PC-3 (cell line): ENCODE data around the gene CYS1. TPM values are rescaled to one million over a fixed set of nuclear protein-coding genes. Genes with fewer than 3 reads are reported as not detected.
"Not testable (repeated sequence)": the region's sequence is repeated elsewhere in the genome, so short reads cannot be mapped to it uniquely, and the experiment has no call there.

ENCODE experiments used
- ATAC-seq: fragments of 200-7000 bp; cut with Tn5 transposase; 2 replicates; pipeline ENCODE4 v1.9.1; 2020; ENCODE audit warnings: mild to moderate bottlenecking, moderate library complexity
- BruUV-seq: library from RNA; stranded (reverse); fragments of 400-500 nt; replicated peaks from 2 replicates; lab custom pipeline; 2021; lab: Mats Ljungman, UMichigan
- CTCF ChIA-PET: fragments of 300-600 bp; sonication (Branson Sonifier 250); formaldehyde crosslinking; loops from one replicate; lab custom pipeline; 2022; ENCODE audit warnings: antibody characterized with exemption; lab: Charles Lee
- POLR2A ChIA-PET: fragments of 300-600 bp; sonication (Branson Sonifier 250); formaldehyde crosslinking; loops from one replicate; lab custom pipeline; 2022; ENCODE audit warnings: antibody characterized with exemption; ENCODE audit not compliant: unreplicated experiment; lab: Charles Lee
- DNase-seq: peaks from one replicate; pipeline ENCODE4 v3.0.0-alpha.2; 2015
- H2AFZ ChIP-seq: fragments of 300-600 bp; sonication (generic); 2 replicates; pipeline ENCODE4 v1.6.0; 2016; ENCODE audit warnings: antibody characterized with exemption, low read length
- H3F3A ChIP-seq: fragments of 300-600 bp; sonication (generic); one replicate; pipeline ENCODE4 v1.6.0; 2017; ENCODE audit warnings: antibody characterized with exemption, low read length, control low read depth, mild to moderate bottlenecking; ENCODE audit not compliant: unreplicated experiment
- H3K27ac ChIP-seq: fragments of 300-600 bp; sonication (generic); 2 replicates; pipeline ENCODE4 v1.5.1; 2016; ENCODE audit warnings: mild to moderate bottlenecking, low read length
- H3K27me3 ChIP-seq: fragments of 300-600 bp; sonication (generic); 2 replicates; pipeline ENCODE4 v1.6.1; 2016; ENCODE audit warnings: low read length, mixed read lengths
- H3K36me3 ChIP-seq: fragments of 300-600 bp; sonication (generic); 2 replicates; pipeline ENCODE4 v1.6.1; 2016; ENCODE audit warnings: low read depth, mixed run types, low read length, mixed read lengths
- H3K4me1 ChIP-seq: fragments of 300-600 bp; sonication (generic); 2 replicates; pipeline ENCODE4 v1.5.1; 2016; ENCODE audit warnings: low read length; ENCODE audit not compliant: insufficient read depth
- H3K4me2 ChIP-seq: fragments of 300-600 bp; sonication (generic); 2 replicates; pipeline ENCODE4 v1.6.0; 2016; ENCODE audit warnings: low read length
- H3K4me3 ChIP-seq: fragments of 300-600 bp; sonication (generic); 2 replicates; pipeline ENCODE4 v1.5.1; 2016; ENCODE audit warnings: mild to moderate bottlenecking, low read length, mixed read lengths
- H3K79me2 ChIP-seq: fragments of 300-600 bp; sonication (generic); 2 replicates; pipeline ENCODE4 v1.6.1; 2017; ENCODE audit warnings: low read length, mixed read lengths
- H3K9ac ChIP-seq: fragments of 300-600 bp; sonication (generic); 2 replicates; pipeline ENCODE4 v1.6.0; 2016; ENCODE audit warnings: mild to moderate bottlenecking, low read length
- H3K9me2 ChIP-seq: fragments of 300-600 bp; sonication (generic); replicated peaks from 2 replicates; pipeline ENCODE4 v1.6.1; 2016; ENCODE audit warnings: mixed run types, low read length, mixed read lengths
- H3K9me3 ChIP-seq: fragments of 300-600 bp; sonication (generic); 2 replicates; pipeline ENCODE4 v1.6.1; 2016; ENCODE audit warnings: low read length, mixed read lengths
- H4K20me1 ChIP-seq: fragments of 300-600 bp; sonication (generic); 2 replicates; pipeline ENCODE4 v1.6.1; 2016; ENCODE audit warnings: low read length, mixed read lengths
- EZH2 ChIP-seq: fragments of 300-600 bp; sonication (generic); IDR thresholded peaks from one replicate; pipeline ENCODE4 v1.6.1; 2017; ENCODE audit warnings: antibody characterized with exemption, mild to moderate bottlenecking, low read length; ENCODE audit not compliant: unreplicated experiment
- EZH2phosphoT487 ChIP-seq: fragments of 300-600 bp; sonication (generic); IDR thresholded peaks from 2 replicates; pipeline ENCODE4 v1.6.1; 2018; ENCODE audit warnings: mild to moderate bottlenecking, antibody characterized with exemption, low read length, borderline replicate concordance
- intact Hi-C: fragments of 100-400 bp; cut with micrococcal nuclease; formaldehyde crosslinking; loops from 2 replicates; pipeline ENCODE4 v1.9.0; 2023
- total RNA-seq: library from RNA; depleted of rRNA; stranded (reverse); fragments of >200 nt; gene quantifications from 2 replicates; pipeline ENCODE4 v1.2.3, GENCODE V29; 2014
- TF ChIP-seq, protein P1 (sequence below): fragments of 300-600 bp; sonication (generic); conservative IDR thresholded peaks from 2 replicates; pipeline ENCODE4 v1.5.1; 2017; ENCODE audit warnings: antibody characterized with exemption, low read depth, mild to moderate bottlenecking, low read length

CYS1 gene
- total RNA-seq, 1 experiment from 2014 or later: 0.15 TPM

DNA sequence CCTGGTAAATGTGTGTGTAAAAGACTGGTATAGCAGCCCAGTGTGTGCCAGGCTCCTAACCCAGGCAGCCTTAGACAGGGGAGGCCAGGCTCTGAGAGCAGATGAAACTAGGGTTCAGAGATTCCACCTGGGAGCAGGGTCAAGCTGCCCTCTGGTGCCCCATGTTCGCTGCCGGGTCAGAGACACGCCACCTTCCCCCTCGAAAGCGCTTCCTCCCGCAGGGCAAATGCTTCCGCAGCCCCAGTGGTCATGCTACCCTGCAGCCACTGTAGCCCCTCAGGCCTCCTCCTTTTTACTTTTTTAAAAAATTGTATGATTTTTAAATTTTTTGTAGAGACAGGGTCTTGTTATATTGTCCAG is 47.5 kb downstream of the CYS1 start:
- H3K9me2 ChIP-seq: no peaks in the 10 kb centered on the region
- no TSS peak for BruUV-seq
- no peak overlapping the region for H3K27ac ChIP-seq
- intact Hi-C loops: no loop called here
- TF ChIP-seq, protein P1, sequence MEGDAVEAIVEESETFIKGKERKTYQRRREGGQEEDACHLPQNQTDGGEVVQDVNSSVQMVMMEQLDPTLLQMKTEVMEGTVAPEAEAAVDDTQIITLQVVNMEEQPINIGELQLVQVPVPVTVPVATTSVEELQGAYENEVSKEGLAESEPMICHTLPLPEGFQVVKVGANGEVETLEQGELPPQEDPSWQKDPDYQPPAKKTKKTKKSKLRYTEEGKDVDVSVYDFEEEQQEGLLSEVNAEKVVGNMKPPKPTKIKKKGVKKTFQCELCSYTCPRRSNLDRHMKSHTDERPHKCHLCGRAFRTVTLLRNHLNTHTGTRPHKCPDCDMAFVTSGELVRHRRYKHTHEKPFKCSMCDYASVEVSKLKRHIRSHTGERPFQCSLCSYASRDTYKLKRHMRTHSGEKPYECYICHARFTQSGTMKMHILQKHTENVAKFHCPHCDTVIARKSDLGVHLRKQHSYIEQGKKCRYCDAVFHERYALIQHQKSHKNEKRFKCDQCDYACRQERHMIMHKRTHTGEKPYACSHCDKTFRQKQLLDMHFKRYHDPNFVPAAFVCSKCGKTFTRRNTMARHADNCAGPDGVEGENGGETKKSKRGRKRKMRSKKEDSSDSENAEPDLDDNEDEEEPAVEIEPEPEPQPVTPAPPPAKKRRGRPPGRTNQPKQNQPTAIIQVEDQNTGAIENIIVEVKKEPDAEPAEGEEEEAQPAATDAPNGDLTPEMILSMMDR: no peak
- TF ChIP-seq EZH2 (no peak), EZH2phosphoT487 (no peak)
- ATAC-seq (no peak), DNase-seq (no peak)
- H3K36me3 ChIP-seq: no peaks in the 10 kb centered on the region
- H3K4me3 ChIP-seq: no peak overlapping the region
- H4K20me1 ChIP-seq: no peaks in the 10 kb centered on the region
- H3K4me1 ChIP-seq: peaks cover 12% of the 10 kb centered on the region
- H3K9me3 ChIP-seq: no peaks in the 10 kb centered on the region
- POLR2A ChIA-PET: no interaction called here
- no peaks in the 10 kb centered on the region for H3K79me2 ChIP-seq
- H3K4me2 ChIP-seq: no peak overlapping the region
- H2AFZ ChIP-seq: no peak overlapping the region
- CTCF ChIA-PET: no interaction called here
- no peaks in the 10 kb centered on the region for H3F3A ChIP-seq
- H3K27me3 ChIP-seq: no peaks in the 10 kb centered on the region
- H3K9ac ChIP-seq: no peak overlapping the region

DNA sequence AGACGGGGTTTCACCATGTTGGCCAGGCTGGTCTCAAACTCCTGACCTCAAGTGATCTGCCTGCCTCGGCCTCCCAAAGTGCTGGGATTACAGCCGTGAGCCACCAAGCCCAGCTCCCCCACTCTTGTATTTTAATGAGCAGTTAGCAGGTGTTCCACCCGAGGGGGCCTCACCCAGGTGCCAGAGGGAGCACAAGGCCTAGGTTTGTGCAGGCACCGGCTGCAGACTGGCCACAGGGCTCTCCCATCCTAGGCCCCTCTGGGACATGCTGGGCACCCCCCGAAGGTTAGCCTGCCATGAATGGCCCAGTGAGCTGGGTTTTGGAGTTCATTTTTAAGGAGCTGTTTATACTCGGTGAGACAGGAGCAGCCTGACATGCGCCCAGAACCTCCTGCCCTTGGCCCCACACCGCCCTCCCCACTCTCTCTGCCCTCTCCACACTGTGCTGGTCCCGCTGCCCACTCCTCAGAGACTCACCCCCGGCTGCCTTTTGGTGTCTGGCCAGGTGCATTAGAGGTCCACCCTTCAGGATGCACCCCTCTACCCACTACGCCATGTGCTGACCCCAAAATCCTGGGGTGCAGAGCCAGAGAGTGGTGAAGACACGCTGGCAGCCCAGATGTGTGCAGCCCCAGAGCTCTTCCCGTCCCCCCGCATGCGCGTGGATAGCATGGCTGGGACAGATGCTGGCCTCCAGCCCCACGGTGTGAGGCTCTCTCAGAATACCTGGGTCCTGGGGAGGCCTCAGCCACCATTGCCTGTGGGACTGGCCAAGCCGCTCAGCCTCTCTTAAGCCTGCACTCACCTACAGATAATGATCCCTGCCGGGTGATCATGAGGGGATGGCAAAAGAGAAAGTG is 48.1 kb downstream of the CYS1 start:
- no TSS peak for BruUV-seq
- ChIA-PET POLR2A (no interaction called here), CTCF (no interaction called here)
- DNase-seq (no peak), ATAC-seq (no peak)
- Histone ChIP-seq H3K4me3 (no peak overlapping the region), H2AFZ (no peak overlapping the region), H3K27ac (no peak overlapping the region), H3K9me2 (no peaks in the 10 kb centered on the region), H3K27me3 (no peaks in the 10 kb centered on the region), H3K9me3 (no peaks in the 10 kb centered on the region), H3K4me2 (no peak overlapping the region), H3K9ac (no peak overlapping the region), H3K4me1 (peaks cover 12% of the 10 kb centered on the region), H3K36me3 (no peaks in the 10 kb centered on the region), H3F3A (no peaks in the 10 kb centered on the region), H3K79me2 (no peaks in the 10 kb centered on the region), H4K20me1 (no peaks in the 10 kb centered on the region)
- intact Hi-C loops: no loop called here
- no peak for TF ChIP-seq EZH2phosphoT487
- no peak for TF ChIP-seq EZH2
- TF ChIP-seq, protein P1: no peak

DNA sequence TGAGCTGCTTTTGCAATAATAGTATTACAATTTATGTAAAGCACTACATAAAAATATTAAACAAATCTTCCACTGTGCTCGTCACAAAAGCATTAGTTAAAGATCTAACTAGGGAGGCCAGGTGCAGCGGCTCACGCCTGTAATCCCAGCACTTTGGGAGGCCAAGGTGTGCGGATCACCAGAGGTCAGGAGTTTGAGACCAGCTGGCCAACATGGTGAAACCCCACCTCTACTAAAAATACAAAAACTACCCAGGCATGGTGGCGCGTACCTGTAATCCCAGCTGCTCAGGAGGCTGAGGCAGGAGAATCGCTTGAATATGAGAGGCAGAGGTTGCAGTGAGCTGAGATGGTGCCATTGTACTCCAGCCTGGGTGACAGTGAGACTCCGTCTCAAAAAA is 49.4 kb downstream of the CYS1 start:
- BruUV-seq, H3K4me2 ChIP-seq, H3K27ac ChIP-seq, H3K79me2 ChIP-seq, H3K4me3 ChIP-seq, H3K36me3 ChIP-seq, H3K9me2 ChIP-seq, H3K4me1 ChIP-seq, H4K20me1 ChIP-seq, H3F3A ChIP-seq, H2AFZ ChIP-seq, ATAC-seq, H3K27me3 ChIP-seq, intact Hi-C loops, DNase-seq, POLR2A ChIA-PET, H3K9ac ChIP-seq, H3K9me3 ChIP-seq: not testable (repeated sequence)
- CTCF ChIA-PET: interaction anchor here (0.6 to 1.1 kb wide), 2 partner anchors 46 to 67 kb away, joined by 3 to 6 read pairs; no protein-coding TSS in a partner anchor
